GM21528 (cell line): ENCODE data around the gene PAX2.

Experiments used
- ATAC-seq: cut with Tn5 transposase; IDR thresholded peaks from one replicate; pipeline ENCODE4 v1.9.1; 2021; ENCODE audit warnings: mild to moderate bottlenecking, moderate library complexity; ENCODE audit not compliant: unreplicated experiment, low FRiP score

PAX2 gene

GRCh38 chr10:100782461-100783244 lies 37.3 kb downstream of the PAX2 start:
- ATAC-seq = no peak

- ATAC-seq = no peak
These were observed 38.7 kb downstream of the PAX2 start for GRCh38 chr10:100784126-100784525.

- no peak for ATAC-seq
These were observed 41.2 kb downstream of the PAX2 start for GRCh38 chr10:100786591-100786990.

GRCh38 chr10:100788002-100788903 lies 42.9 kb downstream of the PAX2 start:
- ATAC-seq = no peak

- ATAC-seq = no peak
These were observed 45.4 kb downstream of the PAX2 start for GRCh38 chr10:100790761-100791208.

- ATAC-seq = no peak
These were observed 46.1 kb downstream of the PAX2 start for GRCh38 chr10:100791369-100792058.

GRCh38 chr10:100792574-100792973 lies 47.2 kb downstream of the PAX2 start:
- no peak for ATAC-seq

GRCh38 chr10:100793055-100793454 lies 47.7 kb downstream of the PAX2 start:
- no peak for ATAC-seq

GRCh38 chr10:100799881-100800280 lies 54.5 kb downstream of the PAX2 start:
- ATAC-seq = no peak

- no peak for ATAC-seq
These were observed 55.5 kb downstream of the PAX2 start for GRCh38 chr10:100800931-100801330.

- no peak for ATAC-seq
These were observed 56.8 kb downstream of the PAX2 start for GRCh38 chr10:100802196-100802595.

- no peak for ATAC-seq
These were observed 57.2 kb downstream of the PAX2 start for GRCh38 chr10:100802607-100803006.

GRCh38 chr10:100803492-100803891 lies 58.1 kb downstream of the PAX2 start:
- no peak for ATAC-seq

GRCh38 chr10:100803908-100804307 lies 58.5 kb downstream of the PAX2 start:
- no peak for ATAC-seq

GRCh38 chr10:100805543-100806355 lies 60.4 kb downstream of the PAX2 start:
- no peak for ATAC-seq

- ATAC-seq = no peak
These were observed 60.9 kb downstream of the PAX2 start for GRCh38 chr10:100806356-100806645.

- no peak for ATAC-seq
These were observed 62.0 kb downstream of the PAX2 start for GRCh38 chr10:100807241-100807951.

- ATAC-seq = no peak
These were observed 63.5 kb downstream of the PAX2 start for GRCh38 chr10:100808876-100809275.

- no peak for ATAC-seq
These were observed 64.9 kb downstream of the PAX2 start for GRCh38 chr10:100810091-100810834.
